IMR-90 (cell line): ENCODE data around the gene PRDM15. TPM values are rescaled to one million over a fixed set of nuclear protein-coding genes. Genes with fewer than 3 reads are reported as not detected.

Experiments used
- ATAC-seq: fragments of 200-7000 bp; cut with Tn5 transposase; 2 replicates; pipeline ENCODE4 v1.9.1; 2020; ENCODE audit warnings: low read depth, mild to moderate bottlenecking, moderate library complexity
- BruUV-seq: library from RNA; stranded (reverse); fragments of 400-500 nt; replicated peaks from 2 replicates; lab custom pipeline; 2021; lab: Mats Ljungman, UMichigan
- CTCF ChIA-PET: fragments of 300-600 bp; formaldehyde crosslinking; extraction: SDS; loops from one replicate; lab custom pipeline; 2021; ENCODE audit warnings: antibody characterized with exemption; lab: Yijun Ruan, JAX
- POLR2A ChIA-PET: fragments of 300-600 bp; sonication (Branson Sonifier 250); formaldehyde crosslinking; loops from one replicate; lab custom pipeline; 2022; ENCODE audit warnings: antibody characterized with exemption; ENCODE audit not compliant: unreplicated experiment; lab: Charles Lee
- DNase-seq: peaks from one replicate; pipeline ENCODE4 v3.0.0; 2013
- H2AFZ ChIP-seq: replicated peaks from 2 replicates; pipeline ENCODE3; 2013; ENCODE audit warnings: low read length, mild to moderate bottlenecking; ENCODE audit not compliant: poor library complexity
- H2AK5ac ChIP-seq: 2 replicates; pipeline ENCODE4 v1.6.1; 2013; ENCODE audit warnings: low read depth, low read length, inconsistent platforms
- H2AK9ac ChIP-seq: replicated peaks from 2 replicates; pipeline ENCODE3; 2013; ENCODE audit warnings: mild to moderate bottlenecking, low read depth, low read length, moderate library complexity; ENCODE audit not compliant: poor library complexity
- H2BK120ac ChIP-seq: 2 replicates; pipeline ENCODE4 v1.6.1; 2013; ENCODE audit warnings: low read depth, low read length, inconsistent platforms
- H2BK15ac ChIP-seq: 3 replicates; pipeline ENCODE4 v1.6.1; 2013; ENCODE audit warnings: low read depth, low read length, inconsistent platforms
- H2BK20ac ChIP-seq: 2 replicates; pipeline ENCODE4 v1.6.1; 2013; ENCODE audit warnings: low read depth, mild to moderate bottlenecking, inconsistent platforms, low read length, moderate library complexity
- H2BK5ac ChIP-seq: 2 replicates; pipeline ENCODE4 v1.6.1; 2013; ENCODE audit warnings: mild to moderate bottlenecking, low read depth, low read length, inconsistent platforms; ENCODE audit not compliant: poor library complexity, severe bottlenecking
- H3K14ac ChIP-seq: replicated peaks from 2 replicates; pipeline ENCODE4 v1.6.1; 2013; ENCODE audit warnings: low read depth, low read length, inconsistent platforms
- H3K18ac ChIP-seq: 2 replicates; pipeline ENCODE4 v1.6.1; 2013; ENCODE audit warnings: low read depth, low read length, control low read depth
- H3K23ac ChIP-seq: 2 replicates; pipeline ENCODE4 v1.6.1; 2013; ENCODE audit warnings: low read depth, low read length, inconsistent platforms
- H3K27ac ChIP-seq: 2 replicates; pipeline ENCODE4 v1.5.1; 2013; ENCODE audit warnings: mild to moderate bottlenecking, control low read depth, low read length; ENCODE audit not compliant: insufficient read depth
- H3K27me3 ChIP-seq: 2 replicates; pipeline ENCODE4 v1.6.1; 2013; ENCODE audit warnings: low read length; ENCODE audit not compliant: control insufficient read depth, insufficient read depth
- H3K36me3 ChIP-seq: 2 replicates; pipeline ENCODE4 v1.6.1; 2013; ENCODE audit warnings: low read length, mixed read lengths; ENCODE audit not compliant: control insufficient read depth, insufficient read depth
- H3K4ac ChIP-seq: 2 replicates; pipeline ENCODE4 v1.6.1; 2013; ENCODE audit warnings: low read depth, low read length, inconsistent platforms
- H3K4me1 ChIP-seq: 2 replicates; pipeline ENCODE4 v1.6.1; 2013; ENCODE audit warnings: low read length, mixed read lengths; ENCODE audit not compliant: control insufficient read depth, insufficient read depth
- H3K4me2 ChIP-seq: 2 replicates; pipeline ENCODE4 v1.6.1; 2013; ENCODE audit warnings: low read depth, mild to moderate bottlenecking, control low read depth, low read length, moderate library complexity
- H3K4me3 ChIP-seq: 2 replicates; pipeline ENCODE4 v1.5.1; 2013; ENCODE audit warnings: low read depth, mild to moderate bottlenecking, control low read depth, low read length, moderate library complexity; ENCODE audit not compliant: insufficient read depth
- H3K56ac ChIP-seq: 2 replicates; pipeline ENCODE4 v1.6.1; 2013; ENCODE audit warnings: low read length, inconsistent platforms; ENCODE audit not compliant: insufficient read depth; ENCODE audit errors: extremely low read depth
- H3K79me1 ChIP-seq, 2 experiments: 2 replicates each; pipeline ENCODE4 v1.6.1; 2013; ENCODE audit warnings: low read length in 2 of 2, inconsistent platforms in 1 of 2, low read depth in 1 of 2
- H3K9ac ChIP-seq: 2 replicates; pipeline ENCODE4 v1.6.1; 2013; ENCODE audit warnings: low read depth, low read length, control low read depth
- H3K9me1 ChIP-seq: 2 replicates; pipeline ENCODE4 v1.6.1; 2013; ENCODE audit warnings: low read length, inconsistent platforms; ENCODE audit not compliant: insufficient read depth
- H3K9me3 ChIP-seq: 2 replicates; pipeline ENCODE4 v1.6.1; 2013; ENCODE audit warnings: low read length; ENCODE audit not compliant: control insufficient read depth, insufficient read depth
- H4K20me1 ChIP-seq: 2 replicates; pipeline ENCODE4 v1.6.1; 2013; ENCODE audit warnings: low read length, inconsistent platforms; ENCODE audit not compliant: insufficient read depth
- H4K5ac ChIP-seq: 2 replicates; pipeline ENCODE4 v1.6.1; 2013; ENCODE audit warnings: mild to moderate bottlenecking, low read depth, low read length, control low read depth
- H4K8ac ChIP-seq, 2 experiments: 2 replicates each; pipeline ENCODE4 v1.6.1; 2013; ENCODE audit warnings: low read depth in 2 of 2, low read length in 2 of 2, control low read depth in 1 of 2, inconsistent platforms in 1 of 2
- H4K91ac ChIP-seq: 2 replicates; pipeline ENCODE4 v1.6.1; 2013; ENCODE audit warnings: low read depth, low read length, inconsistent platforms; ENCODE audit not compliant: insufficient read depth
- NFE2L2 ChIP-seq: fragments of 150-350 bp; IDR thresholded peaks from 2 replicates; pipeline ENCODE4 v1.6.1; 2016; ENCODE audit warnings: low read depth, mild to moderate bottlenecking, low read length
- POLR2A ChIP-seq: IDR thresholded peaks from 2 replicates; pipeline ENCODE4 v1.6.1; 2012; ENCODE audit warnings: mild to moderate bottlenecking, low read depth, low read length
- RFX5 ChIP-seq: IDR thresholded peaks from 2 replicates; pipeline ENCODE4 v1.8.0; 2012; ENCODE audit warnings: low read depth, mild to moderate bottlenecking, low read length, moderate library complexity
- WGBS, 2 experiments: methylation state at CpG; one replicate each; pipeline versions ENCODE4 v1.1.5 to v1.1.7; 2013; ENCODE audit warnings: missing lambda C conversion rate in 2 of 2; ENCODE audit not compliant: insufficient read length in 1 of 2; ENCODE audit errors: extremely low coverage in 2 of 2; 5-methylcytosine and 5-hydroxymethylcytosine counted together
- dilution Hi-C: fragments of 300-500 bp; cut with HindIII; formaldehyde crosslinking; loops from one replicate; pipeline ENCODE4 v1.14.3; 2018; ENCODE audit warnings: low sequenced_read_pairs; ENCODE audit not compliant: unreplicated experiment
- in situ Hi-C: fragments of 300-500 bp; cut with MboI; formaldehyde crosslinking; loops from 3 replicates; pipeline ENCODE4 v1.14.3; 2019; ENCODE audit warnings: low sequenced_read_pairs, inconsistent platforms, mixed read lengths
- intact Hi-C: fragments of 100-400 bp; cut with micrococcal nuclease; formaldehyde crosslinking; loops from 2 replicates; pipeline ENCODE4 v1.10.0; 2022
- polyA plus RNA-seq, 3 experiments: library from polyadenylated mRNA; depleted of rRNA; stranded (reverse); fragments of >200 nt; gene quantifications; 2 replicates each; pipeline ENCODE4 v1.2.3, GENCODE V29; 2012; ENCODE audit warnings: low replicate concordance in 1 of 3
- total RNA-seq: library from RNA; depleted of rRNA; stranded (reverse); fragments of >200 nt; gene quantifications from 2 replicates; pipeline ENCODE4 v1.2.3, GENCODE V29; 2012

The PRDM15 gene
- total and polyA plus RNA-seq, 2 of the 4 experiments (the other 2 are of a cell fraction) = 7.3 to 8.8 TPM

DNA sequence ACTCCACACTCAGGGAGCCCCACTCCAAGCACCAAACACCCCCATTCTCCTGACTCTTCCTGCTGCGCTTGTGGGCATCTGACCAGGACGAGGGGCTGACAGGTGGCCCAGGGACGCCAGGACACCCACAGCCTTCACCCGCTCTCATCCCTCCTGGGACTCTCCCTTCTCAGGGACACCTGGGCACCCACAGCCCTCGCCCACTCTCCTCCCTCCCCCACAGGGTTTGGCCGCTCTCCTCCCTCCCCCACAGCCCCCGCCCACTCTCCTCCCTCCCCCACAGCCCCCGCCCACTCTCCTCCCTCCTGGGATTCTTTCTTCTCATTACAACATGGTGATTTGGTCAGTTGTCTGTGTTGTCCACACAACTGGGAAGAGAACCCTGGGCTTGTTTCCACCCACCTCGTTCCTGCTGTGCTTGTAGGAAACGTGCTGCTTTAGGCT, 43.4 kb downstream of the PRDM15 start:
- Histone ChIP-seq H3K9me3 (no peaks in the 10 kb centered on the region), H2AFZ (no peak overlapping the region), H3K4ac (no peak overlapping the region), H2BK5ac (no peak overlapping the region), H3K56ac (no peak overlapping the region), H3K27ac (no peak overlapping the region), H3K9me1 (peaks cover 4% of the 10 kb centered on the region; the same call in 1 of the 2 replicates), H4K5ac (no peak overlapping the region), H2AK9ac (no peak overlapping the region), H3K23ac (no peak overlapping the region), H2BK20ac (no peak overlapping the region), H2BK120ac (no peak overlapping the region), H4K91ac (no peak overlapping the region), H2AK5ac (no peak overlapping the region), H3K27me3 (no peaks in the 10 kb centered on the region), H4K8ac (no peak overlapping the region), H3K4me1 (no peaks in the 10 kb centered on the region), H3K18ac (no peak overlapping the region), H3K4me2 (no peak overlapping the region), H4K20me1 (no peaks in the 10 kb centered on the region), H2BK15ac (no peak overlapping the region), H3K4me3 (no peak overlapping the region), H3K9ac (no peak overlapping the region), H3K36me3 (peaks cover 22% of the 10 kb centered on the region), H3K14ac (no peak overlapping the region), H3K79me1 (no peaks in the 10 kb centered on the region)
- no peak for TF ChIP-seq POLR2A
- TF ChIP-seq NFE2L2 = no peak
- TF ChIP-seq RFX5 = no peak
- in situ Hi-C loops = no loop called here
- ChIA-PET POLR2A (no interaction called here), CTCF (no interaction called here)
- 87% methylated on average over 3 of the region's 10 CpGs; no CpG with 5 or more reads in 1 of the 2 experiments for WGBS, 2 experiments
- DNase-seq (no peak), ATAC-seq (no peak)
- no TSS peak for BruUV-seq
- intact Hi-C loops = loop anchor here (5.0 kb wide), 1 partner anchor 282 kb away; no protein-coding TSS in a partner anchor
- dilution Hi-C loops = no loop called here
